ENCODE results near the gene ERGIC1.

GRCh38 chr5:172877466-172878260, 43.6 kb downstream of the ERGIC1 start:
- TF ChIP-seq CTCF (IDR thresholded peaks at IDR 0.05) (no peak), ZMAT4 (CRISPR knock-in tag; IDR thresholded peaks at IDR 0.05) (no peak), ZNF232 (CRISPR knock-in tag; IDR thresholded peaks at IDR 0.05) (no peak), ATF6 (CRISPR knock-in tag; IDR thresholded peaks at IDR 0.05) (no peak), TCF7 (CRISPR knock-in tag; IDR thresholded peaks at IDR 0.05; ENCODE audit: low read depth) (no peak), SP1 (CRISPR knock-in tag; conservative IDR thresholded peaks at IDR 0.05) (no peak), ZBTB21 (CRISPR knock-in tag; IDR thresholded peaks at IDR 0.05; ENCODE audit: borderline replicate concordance) (no peak), ZNF263 (CRISPR knock-in tag; IDR thresholded peaks at IDR 0.05; ENCODE audit: low read depth) (no peak)
